NCI-H1436 treated with DMSO at 0.1 percent for 48 hours (cell line): Measurements from ENCODE around the gene SLC2A3.
"Not testable (repeated sequence)": the region's sequence is repeated elsewhere in the genome, so short reads cannot be mapped to it uniquely, and the experiment has no call there.

ENCODE experiments used
- DNase-seq: peaks from one replicate; lab custom pipeline; 2025; lab: John Stamatoyannopoulos, UW

The SLC2A3 gene

DNA sequence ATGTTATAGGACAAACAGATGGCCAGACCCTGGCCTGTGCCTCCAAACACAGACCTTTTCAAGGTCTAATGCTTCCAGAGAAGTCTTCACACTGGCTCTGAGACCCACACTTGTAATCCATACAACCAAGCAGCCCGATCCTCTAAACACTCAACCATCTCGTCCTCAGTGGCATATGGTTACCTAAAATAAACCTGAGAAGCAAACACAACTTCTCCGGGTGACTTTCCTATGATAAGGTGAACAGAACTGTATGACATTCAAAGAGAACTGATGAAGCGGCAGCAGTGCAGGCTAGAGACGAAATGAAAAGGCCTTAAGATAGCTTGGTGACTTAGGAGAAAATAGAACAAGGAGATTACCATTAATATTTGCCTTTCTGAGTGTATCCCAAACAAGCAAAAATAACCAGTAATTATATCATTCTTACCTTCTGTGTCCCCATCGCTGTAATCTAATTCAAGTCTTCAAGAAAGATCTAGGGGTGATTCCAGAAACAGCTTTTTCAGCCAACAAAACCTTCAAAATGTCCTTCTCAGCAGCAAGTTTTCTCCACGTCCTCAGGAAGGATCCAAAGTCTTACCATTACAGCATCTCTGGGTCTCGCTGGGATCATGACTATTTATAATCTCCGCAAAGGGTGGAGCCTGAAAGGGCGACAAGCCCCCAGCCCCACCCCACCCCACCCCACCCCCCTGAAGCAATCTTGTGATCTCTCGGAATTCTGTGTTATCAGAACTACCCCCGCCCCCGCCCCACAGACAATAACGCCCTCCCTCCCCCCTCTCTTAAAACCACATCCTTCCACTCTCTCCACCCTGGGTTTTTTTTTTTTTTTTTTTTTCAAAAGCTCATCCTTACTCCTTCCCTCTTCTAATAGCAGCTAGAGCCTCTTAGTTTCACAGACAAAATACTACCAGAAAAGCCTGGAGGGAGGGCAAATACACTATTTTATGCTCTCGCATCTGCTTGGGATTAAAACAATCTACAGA lies at the start of gene SLC2A3:
TSS of gene SLC2A3 (minus strand) at position 598 of the 992 bp plus-strand sequence. CDS start at position 445, 153 bp downstream.
- DNase-seq = peak; percentile 50

DNA sequence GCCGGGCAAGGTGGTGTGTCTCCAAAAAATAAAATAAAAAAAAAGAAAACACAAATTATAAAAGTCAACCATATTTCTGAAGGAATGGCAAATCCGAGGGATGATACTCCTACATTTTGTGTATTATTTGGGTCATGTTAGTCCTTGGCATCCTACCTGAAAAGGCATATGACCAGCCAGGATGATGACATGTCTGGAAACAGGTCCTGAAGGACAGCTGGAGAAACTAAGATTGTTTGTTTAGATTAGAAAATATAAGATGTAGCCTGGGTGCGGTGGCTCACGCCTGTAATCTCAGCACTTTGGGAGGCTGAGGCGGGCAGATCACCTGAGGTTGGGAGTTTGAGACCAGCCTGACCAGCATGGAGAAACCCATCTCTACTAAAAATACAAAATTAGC lies 48.9 kb upstream of the SLC2A3 start:
- DNase-seq = no peak

DNA sequence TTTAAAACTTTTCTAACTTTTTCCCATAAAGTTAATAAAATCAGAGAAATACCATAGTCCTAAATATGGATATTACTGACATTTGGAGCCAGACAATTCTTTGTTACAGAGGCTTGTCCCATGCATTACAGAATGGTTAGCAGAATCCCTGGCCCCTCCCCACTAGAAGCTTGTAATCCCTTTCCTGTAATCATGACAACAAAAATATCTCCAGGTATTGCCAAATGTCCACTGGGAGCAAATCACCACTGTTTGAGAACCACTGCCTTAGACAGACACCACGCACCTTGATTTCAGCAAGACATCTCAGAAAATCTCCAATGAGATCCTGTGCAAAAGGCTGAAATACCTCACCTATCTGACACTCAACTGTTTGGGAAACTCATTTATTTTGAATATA lies 47.5 kb upstream of the SLC2A3 start:
- not testable (repeated sequence) for DNase-seq

DNA sequence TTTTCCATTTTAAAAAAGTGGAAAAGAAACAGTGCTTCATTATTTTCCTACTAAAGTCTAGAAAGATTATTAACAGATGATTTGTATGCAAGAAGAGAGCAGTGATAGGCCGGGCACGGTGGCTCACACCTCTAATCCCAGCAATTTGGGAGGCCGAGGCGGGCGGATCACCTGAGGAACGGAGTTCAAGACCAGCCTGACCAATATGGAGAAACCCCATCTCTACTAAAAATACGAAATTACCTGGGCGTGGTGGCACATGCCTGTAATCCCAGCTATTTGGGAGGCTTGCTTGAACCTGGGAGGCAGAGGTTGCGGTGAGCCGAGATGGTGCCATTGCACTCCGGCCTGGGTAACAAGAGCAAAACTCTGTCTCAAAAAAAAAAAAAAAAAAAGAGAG lies 47.0 kb upstream of the SLC2A3 start:
- not testable (repeated sequence) for DNase-seq

DNA sequence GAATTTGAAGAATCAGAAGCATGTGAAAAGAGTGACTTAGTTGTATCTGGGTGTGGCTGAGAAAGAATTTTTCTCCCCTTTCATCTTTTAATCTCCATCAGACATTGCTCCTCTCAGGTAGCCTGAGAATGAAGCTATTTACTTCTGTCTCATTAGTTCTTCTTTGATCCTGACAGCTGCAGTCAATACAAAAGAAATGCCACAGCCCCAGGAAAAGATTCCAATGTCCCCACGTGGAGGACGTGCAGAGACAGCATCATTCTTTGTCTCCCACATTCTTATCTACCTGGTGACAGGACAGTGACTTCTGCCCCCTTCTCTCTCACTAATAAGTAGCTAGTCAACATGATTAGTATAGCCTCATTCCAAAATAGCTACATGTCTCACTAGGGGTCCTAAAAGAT lies 46.3 kb upstream of the SLC2A3 start:
- DNase-seq = not testable (repeated sequence)

DNA sequence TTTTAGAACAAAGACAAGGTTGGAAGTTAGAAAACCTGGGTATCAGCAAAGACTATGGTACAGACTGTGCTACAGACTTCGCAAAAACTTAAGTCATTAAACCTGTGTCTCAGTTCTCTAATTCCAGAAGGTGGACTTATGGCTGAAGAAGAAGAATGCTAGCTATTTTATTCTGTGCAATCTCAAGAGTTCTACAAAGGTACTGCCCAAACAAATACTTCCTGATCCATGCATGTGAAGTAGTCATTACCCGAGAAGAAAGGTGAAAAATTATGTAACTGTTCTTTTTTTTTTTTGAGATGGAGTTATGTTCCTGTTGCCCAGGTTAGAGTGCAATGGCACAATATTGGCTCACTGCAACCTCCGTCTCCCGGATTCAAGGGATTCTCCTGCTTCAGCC lies 45.5 kb upstream of the SLC2A3 start:
- DNase-seq = no peak

DNA sequence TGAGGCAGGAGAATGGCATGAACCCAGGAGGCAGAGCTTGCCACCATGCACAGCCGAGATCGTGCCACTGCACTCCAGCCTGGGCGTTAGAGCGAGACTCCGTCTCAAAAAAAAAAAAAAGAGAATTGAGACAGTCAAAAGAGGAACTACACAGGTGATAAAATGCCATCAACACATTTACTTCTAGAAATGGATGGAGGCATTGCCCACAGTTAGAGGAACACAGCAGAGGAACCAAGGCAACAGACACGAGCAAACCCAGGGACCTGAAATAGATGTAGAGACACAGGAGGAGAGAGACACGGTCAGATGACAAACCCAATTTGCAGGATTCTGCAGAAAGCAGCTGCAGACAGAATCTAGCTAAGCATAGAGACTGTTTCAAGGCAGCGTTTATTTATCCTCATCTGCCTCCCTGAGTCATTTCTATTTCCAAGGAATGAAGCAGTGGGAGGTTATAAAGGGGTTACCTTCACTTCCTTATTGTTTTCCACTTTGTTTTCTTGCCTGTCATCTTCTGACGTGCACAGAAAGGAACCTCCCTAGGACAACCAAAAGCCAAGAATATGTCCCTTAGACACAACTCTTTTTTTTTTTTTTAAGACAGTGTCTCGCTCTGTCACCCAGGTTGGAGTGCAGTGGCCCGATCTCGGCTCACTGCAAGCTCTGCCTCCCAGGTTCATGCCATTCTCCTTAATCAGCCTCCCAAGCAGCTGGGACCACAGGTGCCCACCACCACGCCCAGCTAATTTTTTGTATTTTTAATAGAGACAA lies 41.6 kb upstream of the SLC2A3 start:
- not testable (repeated sequence) for DNase-seq

DNA sequence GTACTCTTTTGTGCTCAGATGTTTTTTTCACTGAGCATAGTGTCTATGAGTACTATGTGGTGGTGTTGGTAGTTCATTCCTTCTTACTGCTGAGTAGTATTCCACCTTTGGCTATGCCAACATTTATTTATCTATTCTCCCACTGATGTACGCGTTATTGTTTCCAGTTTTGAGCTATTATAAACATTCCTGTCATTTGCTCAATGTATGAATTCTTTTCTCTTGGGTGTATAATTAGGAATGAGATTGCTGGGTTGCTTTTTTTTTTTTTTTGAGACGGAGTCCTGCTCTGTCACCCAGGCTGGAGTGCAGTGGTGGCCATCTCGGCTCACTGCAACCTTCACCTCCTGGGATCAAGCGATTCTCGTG lies 37.5 kb upstream of the SLC2A3 start:
- no peak for DNase-seq

DNA sequence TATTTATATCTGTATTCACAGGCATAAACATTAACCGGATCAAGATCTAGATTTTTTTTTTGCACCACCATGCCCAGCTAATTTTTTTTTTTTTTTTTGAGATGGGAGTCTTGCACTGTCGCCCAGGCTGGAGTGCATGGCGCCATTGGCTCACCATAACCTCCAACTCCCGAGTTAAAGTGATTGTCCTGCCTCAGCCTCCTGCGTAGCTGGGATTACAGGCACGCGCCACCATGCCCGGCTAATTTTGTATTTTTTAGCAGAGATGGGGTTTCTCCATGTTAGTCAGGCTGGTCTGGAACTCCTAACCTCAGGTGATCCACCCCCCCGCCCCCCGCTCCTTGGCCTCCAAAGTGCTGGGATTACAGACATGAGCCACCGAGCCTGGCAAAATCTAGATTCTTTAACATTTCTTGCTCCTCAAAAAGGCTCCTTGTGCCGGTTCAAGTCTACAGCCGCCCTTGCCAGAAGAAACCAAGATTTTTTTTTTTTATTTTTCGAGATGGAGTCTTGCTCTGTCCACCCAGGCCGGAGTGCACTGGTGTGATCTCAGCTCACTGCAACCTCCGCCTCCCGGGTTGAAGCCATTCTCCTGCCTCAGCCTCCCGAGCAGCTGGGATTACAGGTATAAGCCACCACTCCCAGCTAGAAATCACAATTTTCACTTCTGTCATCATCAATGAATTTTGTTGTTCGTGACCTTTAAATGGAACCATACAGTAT lies 36.9 kb upstream of the SLC2A3 start:
- DNase-seq = no peak

DNA sequence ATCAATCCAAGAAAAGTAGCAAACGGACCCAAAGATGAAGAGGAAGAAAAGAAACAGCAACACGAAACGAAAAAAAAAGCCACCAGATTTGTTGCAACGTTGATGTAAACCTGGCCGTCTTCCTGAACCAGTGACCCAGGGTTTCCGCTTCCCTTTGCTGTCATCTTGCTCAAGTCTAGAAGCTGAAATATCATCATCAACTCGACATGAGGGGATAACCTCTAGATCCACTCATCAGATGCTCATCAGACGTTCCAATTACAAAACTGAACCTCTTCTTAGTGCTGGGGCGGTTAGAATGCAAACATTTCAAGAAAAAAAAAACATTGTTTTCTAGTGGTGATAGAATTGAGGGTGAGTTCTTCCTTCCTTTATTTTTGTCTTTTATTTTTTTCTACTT lies 36.3 kb upstream of the SLC2A3 start:
- not testable (repeated sequence) for DNase-seq

DNA sequence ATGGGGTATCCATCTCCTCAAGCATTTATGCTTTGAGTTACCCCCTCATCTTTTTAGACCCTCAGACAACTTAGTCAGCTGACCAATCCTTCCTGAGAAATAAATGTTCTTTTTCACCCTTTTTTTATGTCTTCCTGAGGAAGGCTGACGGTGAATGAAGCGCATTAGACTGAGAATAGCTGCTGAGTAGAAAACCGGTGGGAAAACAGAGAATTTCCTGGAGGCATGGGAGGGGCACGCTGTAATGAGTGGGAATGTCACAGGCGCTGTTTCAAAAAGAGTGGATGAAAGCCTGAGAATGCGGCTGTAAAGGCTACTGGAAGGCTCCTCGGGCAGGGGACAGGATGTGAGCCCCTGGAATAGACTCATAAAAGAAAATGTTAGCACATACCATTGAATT lies 35.8 kb upstream of the SLC2A3 start:
- not testable (repeated sequence) for DNase-seq

DNA sequence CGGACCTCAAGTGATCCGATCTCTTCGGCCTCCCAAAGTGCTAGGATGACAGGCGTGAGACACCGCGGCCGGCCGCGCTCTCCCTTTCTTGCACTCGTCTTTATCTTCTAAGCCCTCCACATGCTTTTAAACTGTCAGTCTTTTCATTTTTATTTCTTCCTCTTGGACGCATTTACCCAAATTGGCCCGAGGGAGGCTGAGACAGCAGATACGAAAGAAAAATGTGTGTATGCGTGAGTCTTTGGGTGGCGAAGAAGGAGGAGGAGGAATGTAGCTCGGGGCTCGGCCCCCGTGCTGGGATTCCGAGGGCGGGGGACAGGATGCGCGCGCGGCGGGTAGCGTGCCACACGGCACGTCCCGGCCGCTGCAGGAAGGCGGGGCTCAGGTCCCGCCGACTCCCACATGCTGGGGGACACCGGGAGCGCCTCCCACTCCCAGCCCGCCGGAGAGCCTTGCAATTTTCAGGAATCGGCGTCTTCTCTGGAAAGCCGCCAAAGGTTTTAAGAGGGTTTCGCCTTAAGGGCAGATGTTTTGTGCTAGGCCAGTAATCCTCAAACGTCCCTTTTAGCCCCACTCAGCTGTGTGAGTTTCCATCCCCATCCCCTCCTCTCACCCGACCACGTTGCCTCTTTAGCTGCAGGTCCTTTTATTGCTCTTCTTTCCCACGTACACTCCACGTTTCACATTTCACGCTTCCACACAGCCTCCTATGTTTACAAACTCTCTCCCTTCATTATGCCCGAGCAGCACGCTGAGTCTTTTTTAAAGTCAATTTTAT lies 34.7 kb upstream of the SLC2A3 start:
- peak; percentile 69 for DNase-seq

DNA sequence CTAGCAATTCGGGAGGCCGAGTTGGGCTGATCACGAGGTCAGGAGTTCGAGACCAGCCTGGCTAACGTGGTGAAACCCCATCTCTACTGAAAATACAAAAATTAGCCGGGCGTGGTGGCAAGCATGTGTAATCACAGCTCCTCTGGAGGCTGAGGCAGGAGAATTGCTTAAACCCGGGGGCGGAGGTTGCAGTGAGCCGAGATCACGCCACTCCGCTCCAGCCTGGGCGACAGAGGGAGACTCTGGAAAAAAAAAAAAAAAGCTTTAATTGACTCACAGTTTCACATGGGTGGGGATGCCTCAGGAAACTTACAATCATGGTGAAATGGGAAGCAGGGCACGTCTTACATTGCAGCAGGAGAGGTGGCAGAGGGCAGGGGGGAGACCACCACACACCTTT lies 30.6 kb upstream of the SLC2A3 start:
- no peak for DNase-seq

DNA sequence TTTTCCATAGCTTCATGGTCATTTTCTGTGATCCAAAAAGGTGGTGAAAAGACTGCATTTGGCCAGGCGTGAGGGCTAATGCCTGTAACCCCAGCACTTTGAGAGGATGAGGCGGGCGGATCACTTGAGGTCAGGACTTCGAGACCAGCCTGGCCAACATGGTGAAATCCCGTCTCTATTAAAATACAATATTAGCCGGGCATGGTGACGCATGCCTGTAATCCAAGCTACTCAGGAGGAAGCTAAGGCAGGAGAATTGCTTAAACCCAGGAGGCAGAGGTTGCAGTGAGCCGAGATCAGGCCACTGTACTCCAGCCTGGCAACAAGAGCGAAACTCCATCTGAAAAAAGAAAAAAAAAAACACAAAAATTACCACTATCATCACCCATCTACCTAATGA lies 28.7 kb upstream of the SLC2A3 start:
- not testable (repeated sequence) for DNase-seq

DNA sequence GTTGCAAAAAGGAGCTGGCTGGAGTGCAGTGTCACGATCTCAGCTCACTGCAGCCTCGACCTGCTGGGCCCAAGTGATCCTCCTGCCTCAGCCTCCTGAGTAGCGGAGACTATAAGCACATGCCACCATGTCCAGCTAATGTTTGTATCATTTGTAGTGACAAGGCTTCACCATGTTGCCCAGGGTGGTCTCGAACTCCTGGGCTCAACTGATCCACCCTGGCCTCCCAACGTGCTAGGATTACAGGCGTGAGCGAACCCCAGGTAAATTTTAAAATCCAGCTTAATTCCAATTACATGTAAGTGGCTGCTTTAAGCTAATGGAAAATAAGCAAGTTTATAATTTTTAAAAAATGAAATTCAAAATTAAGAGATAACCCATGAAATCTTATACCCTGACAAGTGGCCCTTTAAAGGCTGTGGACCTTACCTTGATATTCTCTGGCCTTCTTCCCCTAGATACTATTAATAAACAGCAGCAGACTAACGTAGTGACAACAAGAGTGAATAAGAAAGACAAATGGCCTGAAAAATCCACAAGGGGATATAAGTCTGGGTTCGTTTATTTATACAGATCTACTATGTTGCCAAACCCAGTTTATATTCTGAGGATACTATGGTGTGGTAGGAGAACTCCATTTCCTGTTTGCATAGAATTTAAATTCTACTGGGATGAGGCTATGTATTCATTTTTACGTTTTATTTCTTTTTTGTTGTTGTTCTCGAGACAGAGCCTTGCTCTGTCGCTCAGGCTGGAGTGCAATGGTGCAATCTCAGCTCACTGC lies 25.6 kb upstream of the SLC2A3 start:
- DNase-seq = no peak

DNA sequence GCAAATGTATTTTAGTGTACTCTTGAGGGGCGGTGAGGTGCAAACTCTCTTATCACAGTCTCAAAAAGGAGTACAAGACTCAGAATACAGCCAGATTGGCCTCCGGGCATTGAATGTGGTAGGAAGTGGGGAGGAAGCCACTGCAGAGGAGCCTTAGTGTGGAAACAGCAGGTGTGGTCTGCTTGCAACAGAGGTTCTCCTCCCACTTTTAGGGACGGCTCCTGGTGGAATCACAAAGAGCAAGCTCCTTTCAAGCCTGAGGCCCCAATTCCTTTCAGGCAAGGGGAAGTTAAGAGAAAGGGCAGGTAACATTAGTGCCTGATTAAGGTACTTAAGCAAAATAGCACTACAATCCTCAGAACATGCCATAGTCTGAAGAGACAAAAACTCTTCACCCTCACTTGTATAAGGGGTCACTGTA lies 23.7 kb upstream of the SLC2A3 start:
- DNase-seq = no peak

DNA sequence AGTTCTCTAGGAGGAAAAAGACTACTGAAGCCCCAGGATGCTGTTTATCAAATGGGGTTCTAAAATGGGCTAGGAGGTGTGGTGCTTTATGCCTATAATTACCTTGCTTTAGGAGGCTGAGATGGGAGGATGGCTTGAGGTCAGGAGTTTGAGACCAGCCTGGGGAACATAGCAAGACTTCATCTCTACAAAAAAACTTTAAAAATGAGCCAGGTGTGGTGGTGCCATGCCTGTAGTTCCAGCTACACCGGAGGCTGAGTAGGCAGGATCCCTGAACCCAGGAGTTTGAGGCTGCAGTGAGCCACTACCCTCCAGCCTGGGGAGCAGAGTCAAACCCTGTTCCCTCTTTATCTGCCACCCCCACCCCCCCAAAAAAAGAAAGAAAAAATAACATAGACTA lies 23.3 kb upstream of the SLC2A3 start:
- no peak for DNase-seq

DNA sequence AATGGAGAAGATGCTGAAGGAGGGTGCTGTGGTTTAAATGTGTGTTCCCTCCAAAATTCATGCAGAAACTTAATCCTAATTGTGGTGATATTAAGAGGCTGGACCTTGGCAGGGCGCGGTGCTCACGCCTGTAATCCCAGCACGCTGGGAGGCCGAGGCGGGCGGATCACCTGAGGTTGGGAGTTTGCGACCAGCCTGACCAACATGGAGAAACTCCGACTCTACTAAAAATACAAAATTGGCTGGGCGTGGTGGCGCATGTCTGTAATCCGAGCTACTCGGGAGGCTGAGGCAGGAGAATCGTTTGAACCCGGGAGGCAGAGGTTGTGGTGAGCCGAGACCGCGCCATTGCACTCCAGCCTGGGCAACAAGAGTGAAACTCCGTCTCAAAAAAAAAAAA lies 18.9 kb upstream of the SLC2A3 start:
- not testable (repeated sequence) for DNase-seq

DNA sequence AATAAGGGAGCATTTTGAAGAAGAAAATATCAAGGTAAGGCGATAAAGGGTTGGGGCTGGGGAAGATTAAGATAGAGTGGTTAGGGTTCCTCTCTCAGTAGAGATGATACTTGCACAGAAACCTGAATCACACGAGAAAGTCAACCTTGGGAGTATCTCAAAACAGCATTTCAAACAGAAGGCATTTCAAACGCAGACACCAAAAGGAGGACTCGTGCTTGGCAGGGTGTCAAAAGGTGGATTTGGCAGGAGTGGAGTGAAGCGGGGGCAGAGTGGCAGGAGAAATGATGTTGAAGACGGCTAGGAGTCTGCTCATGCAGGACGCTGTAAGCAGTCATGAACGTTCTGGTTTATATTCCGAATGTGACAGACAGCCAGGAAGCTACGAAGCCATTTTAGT lies 18.4 kb upstream of the SLC2A3 start:
- DNase-seq = not testable (repeated sequence)

DNA sequence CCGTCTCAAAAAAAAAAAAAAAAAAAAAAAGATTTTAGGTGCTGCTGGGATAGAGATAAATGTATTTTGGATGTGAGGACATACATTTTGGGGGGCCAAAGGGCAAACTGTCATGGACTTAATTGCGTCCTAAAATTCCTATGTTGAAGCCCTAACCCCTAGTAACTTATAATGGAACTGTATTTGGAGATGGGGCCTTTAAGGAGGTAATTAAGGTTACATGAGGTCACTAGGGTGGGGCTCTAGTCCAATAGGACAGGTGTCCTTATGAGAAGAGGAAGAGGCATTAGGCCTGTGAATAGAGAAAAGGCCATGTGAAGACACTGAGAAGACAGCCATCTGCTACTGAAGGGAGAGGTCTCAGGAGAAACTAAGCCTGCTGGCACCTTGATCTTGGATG lies 17.9 kb upstream of the SLC2A3 start:
- not testable (repeated sequence) for DNase-seq

DNA sequence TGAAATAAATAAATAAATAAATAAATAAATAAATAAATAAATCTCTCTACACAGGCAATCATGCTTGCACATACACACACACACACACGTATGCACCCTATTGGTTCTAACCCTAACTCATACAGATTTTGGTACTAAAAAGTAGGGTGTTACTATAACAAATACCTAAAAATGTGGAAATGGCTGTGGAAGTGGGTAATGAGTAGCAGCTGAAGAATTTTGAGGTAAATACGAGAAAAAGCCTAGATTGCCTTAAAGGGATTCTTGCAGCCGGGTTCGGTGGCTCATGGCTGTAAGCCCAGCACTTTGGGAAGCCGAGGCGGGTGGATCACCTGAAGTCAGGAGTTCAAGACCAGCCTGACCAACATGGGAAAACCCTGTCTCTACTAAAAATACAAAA lies 15.7 kb upstream of the SLC2A3 start:
- DNase-seq = no peak
